Heart left ventricle (tissue), 16 donors: ENCODE results near the gene SEL1L. TPM values are rescaled to one million over a fixed set of nuclear protein-coding genes. Genes with fewer than 3 reads are reported as not detected.

Source experiments
- ATAC-seq, 4 donors: fragments of 200-7000 bp; cut with Tn5 transposase; one replicate each; pipeline ENCODE4 v1.9.1; 2020 to 2022; ENCODE audit warnings: moderate library complexity in 4 of 4, mild to moderate bottlenecking in 3 of 4, moderate number of reproducible peaks in 1 of 4
- DNase-seq, 5 donors: peaks; one replicate each; pipeline ENCODE4 v3.0.0-alpha.2; 2020
- H3K27ac ChIP-seq, 12 donors: fragments of 200-600 bp; sonication (generic) in 4 of 12; one replicate each; pipeline versions ENCODE4 v1.5.0 to v1.8.0; 2016 to 2022; ENCODE audit warnings: mild to moderate bottlenecking in 2 of 12
- H3K27me3 ChIP-seq, 9 donors: fragments of 200-600 bp; sonication (generic) in 2 of 9; one replicate each; pipeline versions ENCODE4 v1.5.1 to v1.8.0; 2016 to 2022; ENCODE audit warnings: mild to moderate bottlenecking in 3 of 9
- H3K36me3 ChIP-seq, 9 donors: fragments of 200-600 bp; sonication (generic) in 2 of 9; one replicate each; pipeline versions ENCODE4 v1.5.0 to v1.8.0; 2018 to 2022; ENCODE audit warnings: mild to moderate bottlenecking in 2 of 9
- H3K4me1 ChIP-seq, 12 donors: fragments of 200-600 bp; sonication (generic) in 4 of 12; one replicate each; pipeline versions ENCODE4 v1.5.0 to v1.8.0; 2016 to 2022; ENCODE audit warnings: mild to moderate bottlenecking in 3 of 12
- H3K4me3 ChIP-seq, 12 donors: fragments of 200-600 bp; sonication (generic) in 4 of 12; one replicate each; pipeline versions ENCODE4 v1.5.0 to v1.8.0; 2017 to 2022; ENCODE audit warnings: mild to moderate bottlenecking in 9 of 12, moderate library complexity in 4 of 12
- H3K9me3 ChIP-seq, 12 donors: fragments of 200-600 bp; sonication (generic) in 4 of 12; one replicate each; pipeline versions ENCODE4 v1.5.0 to v1.8.0; 2016 to 2022; ENCODE audit warnings: mild to moderate bottlenecking in 1 of 12
- CTCF ChIP-seq, 12 donors: fragments of 200-600 bp; sonication (generic) in 4 of 12; IDR thresholded peaks; one replicate each; pipeline versions ENCODE4 v1.5.0 to v1.8.0; 2018 to 2022; ENCODE audit warnings: antibody characterized with exemption in 12 of 12, mild to moderate bottlenecking in 5 of 12
- POLR2A ChIP-seq, 2 donors: fragments of 450-650 bp; IDR thresholded peaks; one replicate each; pipeline ENCODE4 v1.6.1; 2017; ENCODE audit warnings: antibody characterized with exemption in 2 of 2, mild to moderate bottlenecking in 2 of 2, moderate library complexity in 2 of 2
- WGBS, 4 donors: extraction: QIAGEN DNeasy Blood & Tissue Kit in 2 of 4; methylation state at CpG; one replicate each; pipeline versions ENCODE4 v1.1.5 to v1.1.7; 2013 to 2018; 5-methylcytosine and 5-hydroxymethylcytosine counted together
- intact Hi-C, 10 donors: fragments of 100-400 bp; cut with DNase I; formaldehyde crosslinking; loops; one replicate each; pipeline versions ENCODE4 v1.11.1 to v1.14.2; 2022
- polyA plus RNA-seq, 2 donors: library from polyadenylated mRNA; stranded (reverse); fragments of 200-250 nt; gene quantifications; one replicate each; pipeline ENCODE4 v1.2.3, GENCODE V29; 2013
- total RNA-seq, 9 donors: library from RNA; depleted of rRNA in 2 of 9; stranded (reverse); fragments of >200 nt in 2 of 9; fragmentation: NEBNext Ultra II Directional in 3 of 9; extraction: Animal tissue kit (Norgen Biotek cat#: 25700) in 3 of 9; gene quantifications; one replicate each; pipeline versions ENCODE4 v1.1.0 to v1.2.4, GENCODE V29; 2016 to 2023
- donor health status: ischemic (EF 13 %, LVEDD 7.1; RV severe dilation, severe dysfunction).
- donor health status: healthy with polysubstance abuse.
- donor health status: DM: no; HTN: yes; CAD: no.
- donor health status: DM: no; HTN: no; CAD: no.
- donor health status: ischemic (EF 25% LVEDD 6.9; RV normal size, moderate dysfunction).
- donor health status: ischemic (EF 25% LVEDD 5.7; RV mildly dilated, moderate dysfunction).
- donor health status: healthy.
- donor health status: DM: yes; HTN: yes; CAD: no.
- donor health status: ischemic (EF 35%, LVEDD 5.7; RV mildly dilated, moderate dysfunction).
- donor health status: nonischemic (EF 11% LVEDD 7.7; RV severe dilation, severe dysfunction).
- donor health status: DM: yes; HTN: yes; CAD: no.
- donor health status: PGD.
- donor health status: ischemic (EF 29% LVEDD 5.4; RV normal size, mild dysfunction).
- donor health status: nonischemic (EF 23%, LVEDD 6.1; RV moderate dilation, normal function).

Gene SEL1L
- total and polyA plus RNA-seq, 11 donors: 9.4 to 86.5 (median 57.1) TPM

DNA sequence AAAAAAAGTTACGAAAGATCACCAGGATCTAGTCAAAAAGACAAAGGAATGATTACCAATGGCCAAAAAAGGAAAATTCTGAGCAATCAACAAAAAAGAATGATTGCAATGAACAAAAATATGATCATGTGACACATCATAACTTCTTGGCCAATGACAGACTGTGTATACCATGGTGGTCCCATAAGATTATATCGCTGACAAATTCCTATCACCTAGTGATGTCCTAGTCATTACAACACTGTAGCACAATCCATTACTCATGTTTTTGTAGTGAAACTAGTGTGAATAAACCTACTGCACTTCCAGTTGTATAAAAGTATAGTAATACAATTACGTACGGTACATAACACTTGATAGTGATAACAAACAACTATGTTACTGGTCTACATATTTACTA lies 12.3 kb downstream of the SEL1L start:
- Histone ChIP-seq H3K27ac (peak overlapping the region in 1 of 12 donors; percentile 89), H3K36me3 (peaks cover 0 to 72% (median 61%) of the 10 kb centered on the region in 9 donors), H3K4me3 (no peak overlapping the region), H3K27me3 (no peaks in the 10 kb centered on the region), H3K4me1 (peaks cover 0 to 52% (median 37%) of the 10 kb centered on the region in 12 donors), H3K9me3 (no peaks in the 10 kb centered on the region)
- DNase-seq: no peak
- TF ChIP-seq CTCF (IDR thresholded peaks at IDR 0.05) (no peak), POLR2A (IDR thresholded peaks at IDR 0.05) (no peak)
- no peak for ATAC-seq
- 94 to 96% (median 96%) methylated on average over 4 of the region's 4 CpGs for WGBS, 4 donors
- intact Hi-C loops: no loop called here

DNA sequence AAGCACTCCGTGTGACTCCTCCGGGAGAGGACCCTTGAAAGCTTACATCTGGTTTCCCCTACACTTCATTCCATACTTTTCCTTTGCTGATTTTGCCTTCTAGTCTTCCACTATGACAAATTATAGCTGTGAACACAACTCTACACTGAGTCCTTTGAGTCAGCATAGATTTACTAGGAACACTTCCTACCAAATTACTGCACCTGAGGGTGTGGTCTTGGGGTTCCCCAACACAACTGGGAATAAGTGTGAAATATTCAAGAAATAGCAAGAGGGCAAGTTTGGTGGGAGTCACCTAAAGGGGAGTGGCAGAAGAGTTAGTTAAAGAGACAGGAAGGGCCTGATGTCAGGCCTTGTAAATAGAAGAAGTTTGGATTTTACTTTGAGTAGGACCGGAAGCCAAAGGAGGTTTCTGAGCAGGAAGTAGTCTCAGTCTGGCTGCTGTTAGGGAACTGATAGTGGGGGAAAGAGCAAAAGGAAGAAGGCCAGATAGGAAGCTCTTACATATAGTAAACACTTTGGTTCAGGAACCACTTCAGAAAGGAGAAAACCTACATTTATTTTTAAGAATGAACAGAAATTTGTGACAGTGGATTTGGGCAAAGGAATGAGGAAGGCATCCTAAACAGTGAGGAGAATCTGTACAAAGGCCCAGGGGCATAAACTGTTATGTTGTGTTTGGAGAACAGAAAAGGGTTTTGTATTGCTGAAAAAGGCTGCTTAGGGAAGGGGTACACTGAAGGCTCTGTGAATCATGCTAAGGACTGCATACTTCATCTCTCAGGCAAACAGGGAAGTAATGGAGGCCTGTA lies 14.2 kb downstream of the SEL1L start:
- ATAC-seq (peak; percentile 52 to 84 (median 73)), DNase-seq (peak in 1 of 5 donors; percentile 16)
- intact Hi-C loops: no loop called here
- 28 to 35% (median 33%) methylated on average over 3 of the region's 3 CpGs for WGBS, 4 donors
- Histone ChIP-seq H3K4me1 (peaks cover 0 to 52% (median 37%) of the 10 kb centered on the region in 12 donors), H3K4me3 (no peak overlapping the region), H3K27me3 (no peaks in the 10 kb centered on the region), H3K9me3 (no peaks in the 10 kb centered on the region), H3K27ac (peak overlapping the region; percentile 24 to 89 (median 58)), H3K36me3 (peaks cover 0 to 68% (median 54%) of the 10 kb centered on the region in 9 donors)
- TF ChIP-seq CTCF (IDR thresholded peaks at IDR 0.05): no peak
- TF ChIP-seq POLR2A (IDR thresholded peaks at IDR 0.05): no peak

- intact Hi-C loops: no loop called here
- DNase-seq: peak in 2 of 5 donors; percentile 47 to 55
- Histone ChIP-seq H3K9me3 (peaks cover 0 to 11% (median 0%) of the 10 kb centered on the region in 12 donors), H3K27me3 (no peaks in the 10 kb centered on the region), H3K27ac (peak overlapping the region in 9 of 12 donors; percentile 1 to 78 (median 38)), H3K4me1 (peaks cover 0 to 52% (median 37%) of the 10 kb centered on the region in 12 donors), H3K4me3 (no peak overlapping the region), H3K36me3 (peaks cover 0 to 62% (median 45%) of the 10 kb centered on the region in 9 donors)
- no peak for TF ChIP-seq CTCF (IDR thresholded peaks at IDR 0.05)
- TF ChIP-seq POLR2A (IDR thresholded peaks at IDR 0.05): no peak
- peak; percentile 77 to 82 (median 80) for ATAC-seq
- 58 to 70% (median 65%) methylated on average over 7 of the region's 7 CpGs for WGBS, 4 donors
These were observed 15.8 kb downstream of the SEL1L start for GRCh38 chr14:81517798-81518398.
